KMS-11 (cell line): Measurements from ENCODE around the gene ACTA2.

Experiments
- H2AFZ ChIP-seq: fragments of 200-600 bp; sonication (generic); 2 replicates; pipeline ENCODE4 v1.6.1; 2016; ENCODE audit warnings: antibody characterized with exemption, mixed run types, low read depth
- H3K27ac ChIP-seq: fragments of 200-600 bp; sonication (generic); 2 replicates; pipeline ENCODE4 v1.6.1; 2016; ENCODE audit warnings: mild to moderate bottlenecking, mixed run types
- H3K27me3 ChIP-seq: fragments of 200-600 bp; sonication (generic); 2 replicates; pipeline ENCODE4 v1.6.1; 2017; ENCODE audit warnings: mild to moderate bottlenecking, low read depth, mixed run types, moderate library complexity; ENCODE audit not compliant: insufficient read depth
- H3K36me3 ChIP-seq: fragments of 200-600 bp; sonication (generic); 2 replicates; pipeline ENCODE4 v1.6.1; 2017; ENCODE audit warnings: mild to moderate bottlenecking, mixed run types; ENCODE audit not compliant: insufficient read depth
- H3K4me1 ChIP-seq: fragments of 200-600 bp; sonication (generic); 2 replicates; pipeline ENCODE4 v1.6.1; 2016; ENCODE audit warnings: mild to moderate bottlenecking, low read depth, mixed run types; ENCODE audit not compliant: poor library complexity, severe bottlenecking
- H3K4me2 ChIP-seq: fragments of 200-600 bp; sonication (generic); 2 replicates; pipeline ENCODE4 v1.7.0; 2016; ENCODE audit warnings: mild to moderate bottlenecking, mixed run types
- H3K4me3 ChIP-seq: fragments of 200-600 bp; sonication (generic); IDR thresholded peaks from 2 replicates; pipeline ENCODE4 v1.6.1; 2017; ENCODE audit warnings: low read depth, low read length, mixed read lengths; ENCODE audit not compliant: insufficient read depth
- H3K79me2 ChIP-seq: fragments of 200-600 bp; sonication (generic); 2 replicates; pipeline ENCODE4 v1.6.1; 2016; ENCODE audit warnings: low read depth, mixed run types; ENCODE audit not compliant: insufficient read depth
- H3K9ac ChIP-seq: fragments of 200-600 bp; sonication (generic); 2 replicates; pipeline ENCODE4 v1.6.1; 2016; ENCODE audit warnings: mild to moderate bottlenecking, mixed run types
- H4K20me1 ChIP-seq: fragments of 200-600 bp; sonication (generic); 2 replicates; pipeline ENCODE4 v1.6.1; 2016; ENCODE audit warnings: mild to moderate bottlenecking, mixed run types; ENCODE audit not compliant: insufficient read depth
- TF ChIP-seq, protein P1 (sequence below): fragments of 200-600 bp; sonication (generic); conservative IDR thresholded peaks from 2 replicates; pipeline ENCODE4 v1.6.1; 2017; ENCODE audit warnings: low read depth, mild to moderate bottlenecking, antibody characterized with exemption, low read length, moderate library complexity, mixed read lengths

ACTA2 gene

DNA sequence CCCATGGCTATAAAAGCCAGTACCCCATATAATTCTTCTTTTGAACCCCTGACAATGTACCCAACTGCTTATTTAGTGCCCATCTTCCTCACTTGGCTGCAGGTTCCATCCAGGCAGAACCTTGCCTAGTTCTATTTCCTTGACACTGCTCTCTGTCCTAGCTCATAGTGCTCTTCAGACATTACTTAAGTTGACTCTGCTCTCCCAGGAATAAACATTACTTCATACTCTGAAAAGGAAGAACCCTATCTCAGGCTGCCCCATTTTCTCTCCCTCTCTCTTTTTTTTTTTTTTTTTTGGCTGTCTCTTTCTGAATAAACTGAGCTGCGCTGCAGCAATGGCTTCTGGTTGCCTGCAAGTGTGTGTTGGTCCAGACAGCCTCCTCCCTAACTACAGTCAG lies 21.0 kb downstream of the ACTA2 start:
- Histone ChIP-seq H3K79me2 (no peaks in the 10 kb centered on the region), H3K27ac (no peak overlapping the region)
- TF ChIP-seq, protein P1, sequence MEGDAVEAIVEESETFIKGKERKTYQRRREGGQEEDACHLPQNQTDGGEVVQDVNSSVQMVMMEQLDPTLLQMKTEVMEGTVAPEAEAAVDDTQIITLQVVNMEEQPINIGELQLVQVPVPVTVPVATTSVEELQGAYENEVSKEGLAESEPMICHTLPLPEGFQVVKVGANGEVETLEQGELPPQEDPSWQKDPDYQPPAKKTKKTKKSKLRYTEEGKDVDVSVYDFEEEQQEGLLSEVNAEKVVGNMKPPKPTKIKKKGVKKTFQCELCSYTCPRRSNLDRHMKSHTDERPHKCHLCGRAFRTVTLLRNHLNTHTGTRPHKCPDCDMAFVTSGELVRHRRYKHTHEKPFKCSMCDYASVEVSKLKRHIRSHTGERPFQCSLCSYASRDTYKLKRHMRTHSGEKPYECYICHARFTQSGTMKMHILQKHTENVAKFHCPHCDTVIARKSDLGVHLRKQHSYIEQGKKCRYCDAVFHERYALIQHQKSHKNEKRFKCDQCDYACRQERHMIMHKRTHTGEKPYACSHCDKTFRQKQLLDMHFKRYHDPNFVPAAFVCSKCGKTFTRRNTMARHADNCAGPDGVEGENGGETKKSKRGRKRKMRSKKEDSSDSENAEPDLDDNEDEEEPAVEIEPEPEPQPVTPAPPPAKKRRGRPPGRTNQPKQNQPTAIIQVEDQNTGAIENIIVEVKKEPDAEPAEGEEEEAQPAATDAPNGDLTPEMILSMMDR, result no peak

GRCh38 chr10:88928254-88928653 lies 24.3 kb downstream of the ACTA2 start:
- Histone ChIP-seq H3K9ac (no peak overlapping the region), H3K4me1 (peaks cover 9% of the 10 kb centered on the region), H4K20me1 (no peaks in the 10 kb centered on the region), H3K36me3 (no peaks in the 10 kb centered on the region), H3K27me3 (no peaks in the 10 kb centered on the region), H3K79me2 (no peaks in the 10 kb centered on the region), H3K4me3 (no peak overlapping the region), H2AFZ (no peak overlapping the region), H3K27ac (no peak overlapping the region), H3K4me2 (no peak overlapping the region)
- TF ChIP-seq, protein P1, result no peak

More for the DNA sequence above, 21.0 kb downstream of the ACTA2 start:
- Histone ChIP-seq H3K27me3 (no peaks in the 10 kb centered on the region), H3K4me1 (peaks cover 25% of the 10 kb centered on the region), H4K20me1 (no peaks in the 10 kb centered on the region), H3K4me3 (no peak overlapping the region), H3K4me2 (no peak overlapping the region), H3K36me3 (no peaks in the 10 kb centered on the region), H3K9ac (no peak overlapping the region), H2AFZ (no peak overlapping the region)

DNA sequence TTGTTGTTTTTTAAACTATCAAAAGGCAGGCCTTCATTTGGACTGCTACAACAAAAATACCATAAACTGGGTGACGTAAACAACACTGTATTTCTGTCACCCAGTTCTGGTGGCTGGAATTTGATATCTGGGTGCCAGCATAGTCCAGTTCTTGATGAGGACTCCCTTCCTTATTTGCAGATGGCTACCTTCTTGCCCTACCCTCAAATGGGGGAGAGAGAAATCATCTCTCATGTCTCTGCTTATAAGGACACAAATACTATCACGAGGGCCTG lies 25.2 kb downstream of the ACTA2 start:
- Histone ChIP-seq H3K27ac (no peak overlapping the region), H3K4me3 (no peak overlapping the region), H2AFZ (no peak overlapping the region), H3K4me2 (no peak overlapping the region), H3K4me1 (peaks cover 4% of the 10 kb centered on the region), H3K9ac (no peak overlapping the region), H3K27me3 (no peaks in the 10 kb centered on the region), H3K36me3 (no peaks in the 10 kb centered on the region), H3K79me2 (no peaks in the 10 kb centered on the region), H4K20me1 (no peaks in the 10 kb centered on the region)
- TF ChIP-seq, protein P1, result no peak

GRCh38 chr10:88926566-88927415 lies 25.8 kb downstream of the ACTA2 start:
- Histone ChIP-seq H3K4me1 (no peaks in the 10 kb centered on the region), H3K36me3 (no peaks in the 10 kb centered on the region), H3K79me2 (no peaks in the 10 kb centered on the region), H3K27me3 (no peaks in the 10 kb centered on the region), H3K4me2 (no peak overlapping the region), H3K4me3 (no peak overlapping the region), H3K27ac (no peak overlapping the region), H3K9ac (no peak overlapping the region), H4K20me1 (no peaks in the 10 kb centered on the region), H2AFZ (no peak overlapping the region)
- TF ChIP-seq, protein P1, result no peak
